Subcutaneous abdominal adipose tissue (tissue), 5 donors: ENCODE data around the gene APLNR.

ENCODE experiments used
- H3K27ac ChIP-seq: one replicate; pipeline ENCODE4 v1.7.0; 2013; ENCODE audit warnings: low read depth, mild to moderate bottlenecking, inconsistent platforms, low read length, moderate library complexity
- H3K27me3 ChIP-seq, 5 donors: one replicate each; pipeline ENCODE4 v1.7.0; 2013; ENCODE audit warnings: low read length in 5 of 5, inconsistent platforms in 1 of 5; ENCODE audit not compliant: control insufficient read depth in 5 of 5, insufficient read depth in 4 of 5
- H3K36me3 ChIP-seq, 5 donors: one replicate each; pipeline ENCODE4 v1.7.0; 2013; ENCODE audit warnings: low read length in 5 of 5; ENCODE audit not compliant: control insufficient read depth in 5 of 5, insufficient read depth in 5 of 5
- H3K4me1 ChIP-seq, 5 donors: one replicate each; pipeline ENCODE4 v1.7.0; 2013; ENCODE audit warnings: low read length in 5 of 5, mild to moderate bottlenecking in 3 of 5, moderate library complexity in 1 of 5; ENCODE audit not compliant: control insufficient read depth in 5 of 5, insufficient read depth in 5 of 5
- H3K4me3 ChIP-seq, 5 donors: one replicate each; pipeline ENCODE4 v1.7.0; 2013; ENCODE audit warnings: low read length in 5 of 5, low read depth in 1 of 5
- H3K9ac ChIP-seq, 5 donors: one replicate each; pipeline ENCODE4 v1.7.0; 2013; ENCODE audit warnings: low read length in 5 of 5, mild to moderate bottlenecking in 4 of 5, moderate library complexity in 3 of 5
- H3K9me3 ChIP-seq, 5 donors: one replicate each; pipeline ENCODE4 v1.7.0; 2013; ENCODE audit warnings: low read length in 5 of 5; ENCODE audit not compliant: control insufficient read depth in 5 of 5
- donor health status: healthy.
- donor health status: healthy.
- donor health status: healthy.
- donor health status: healthy.
- donor health status: healthy.

Gene APLNR

DNA sequence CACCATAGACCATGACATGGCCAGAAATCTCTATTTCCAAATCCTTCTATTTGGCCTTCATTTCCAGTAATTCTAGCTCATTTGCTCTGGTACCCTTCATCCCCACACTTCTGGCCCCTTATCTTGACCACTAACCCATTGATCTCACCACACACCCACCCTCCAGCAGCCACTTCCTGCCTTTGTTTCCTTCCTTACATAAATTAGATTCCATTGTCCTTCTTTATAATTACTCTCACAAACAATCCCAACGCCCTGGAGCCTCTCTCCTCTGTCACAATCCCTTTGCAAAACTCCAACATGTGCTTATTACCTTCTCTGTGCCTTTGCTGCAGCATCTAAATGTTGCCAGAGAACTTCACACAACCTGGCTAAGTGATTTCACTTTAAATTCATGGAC is 14.8 kb downstream of the APLNR start:
- H3K4me3 ChIP-seq = no peak overlapping the region
- no peak overlapping the region for H3K27ac ChIP-seq
- H3K9me3 ChIP-seq = no peaks in the 10 kb centered on the region
- H3K4me1 ChIP-seq = peaks cover 3 to 41% (median 16%) of the 10 kb centered on the region in 5 donors
- H3K27me3 ChIP-seq = peaks cover 0 to 2% (median 0%) of the 10 kb centered on the region in 5 donors
- no peaks in the 10 kb centered on the region for H3K36me3 ChIP-seq
- H3K9ac ChIP-seq = no peak overlapping the region

DNA sequence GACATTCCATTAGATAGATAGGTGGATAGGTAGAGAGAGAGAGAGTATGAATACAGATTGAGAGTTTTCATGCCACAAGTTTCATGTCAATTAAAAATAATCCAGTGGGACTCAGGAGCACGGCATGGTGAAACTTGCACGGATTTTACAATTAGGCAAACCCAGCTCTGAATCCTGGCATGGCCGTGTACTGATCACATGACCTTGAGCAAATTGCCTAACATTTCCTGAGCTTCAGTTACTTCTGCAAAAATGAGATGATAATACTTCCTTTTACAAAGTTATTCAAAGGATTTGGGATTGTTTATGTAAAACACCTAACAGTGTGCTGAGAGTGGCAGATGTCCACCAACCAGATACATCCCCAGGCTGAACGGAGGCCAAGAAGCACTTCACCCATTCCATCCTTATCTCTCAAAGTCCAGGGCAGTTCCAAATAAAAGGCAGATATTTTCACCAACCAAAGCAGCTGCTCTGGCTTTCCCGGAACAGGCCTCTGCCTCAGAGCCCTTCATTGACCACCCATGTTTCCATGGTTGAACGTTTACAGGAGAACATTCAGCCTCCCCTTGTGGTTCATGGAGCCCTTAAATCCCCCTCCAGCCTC is 17.9 kb downstream of the APLNR start:
- H3K4me3 ChIP-seq = no peak overlapping the region
- H3K27ac ChIP-seq = peak overlapping the region; percentile 25
- H3K36me3 ChIP-seq = no peaks in the 10 kb centered on the region
- H3K4me1 ChIP-seq = peaks cover 5 to 67% (median 19%) of the 10 kb centered on the region in 5 donors
- H3K9ac ChIP-seq = no peak overlapping the region
- H3K9me3 ChIP-seq = no peaks in the 10 kb centered on the region
- H3K27me3 ChIP-seq = no peaks in the 10 kb centered on the region

DNA sequence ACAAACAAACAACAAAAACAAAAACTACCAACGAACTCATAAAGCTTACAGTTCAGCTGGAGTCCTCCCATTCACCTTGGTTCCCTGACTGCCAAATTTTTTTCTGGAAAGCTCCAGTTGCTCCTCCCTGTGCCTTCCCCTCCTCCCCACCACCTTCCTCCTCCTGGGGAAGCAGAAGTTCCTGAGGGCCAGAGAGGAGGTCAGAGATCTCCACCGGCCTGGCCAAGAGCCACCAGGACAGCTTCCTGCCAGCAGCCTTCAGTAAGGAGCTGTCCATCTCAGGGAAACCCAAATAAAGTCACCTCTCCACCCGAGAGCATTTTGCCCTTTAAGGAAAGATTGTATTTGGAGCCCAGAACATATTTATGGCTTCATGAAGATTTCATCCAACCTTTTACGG is 20.0 kb downstream of the APLNR start:
- no peaks in the 10 kb centered on the region for H3K27me3 ChIP-seq

DNA sequence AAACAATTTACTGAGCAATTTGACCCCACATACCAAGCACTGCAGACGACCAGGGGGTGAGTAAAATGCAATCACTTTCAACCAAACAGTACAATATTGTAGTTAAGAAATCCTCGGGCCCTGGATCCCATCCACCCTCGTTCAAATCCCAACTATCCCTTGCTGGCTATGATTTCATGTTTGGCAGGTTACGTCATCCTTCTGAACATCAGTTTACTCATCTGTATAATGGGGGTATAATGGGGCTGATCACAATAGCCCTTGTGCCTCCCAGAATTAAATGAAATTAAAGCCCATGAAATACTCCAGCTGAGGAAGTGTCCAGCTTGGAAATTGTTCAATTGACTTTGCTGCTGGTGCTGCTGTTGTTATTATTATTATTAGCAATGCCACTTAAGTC is 20.6 kb downstream of the APLNR start:
- Histone ChIP-seq H3K27me3 (no peaks in the 10 kb centered on the region), H3K27ac (peak overlapping the region; percentile 74), H3K36me3 (no peaks in the 10 kb centered on the region), H3K4me3 (no peak overlapping the region), H3K9ac (no peak overlapping the region), H3K4me1 (peaks cover 7 to 74% (median 22%) of the 10 kb centered on the region in 5 donors), H3K9me3 (no peaks in the 10 kb centered on the region)

More for the DNA sequence above, 20.0 kb downstream of the APLNR start:
- Histone ChIP-seq H3K9me3 (no peaks in the 10 kb centered on the region), H3K36me3 (no peaks in the 10 kb centered on the region), H3K27ac (peak overlapping the region; percentile 74), H3K9ac (no peak overlapping the region), H3K4me1 (peaks cover 7 to 77% (median 24%) of the 10 kb centered on the region in 5 donors), H3K4me3 (no peak overlapping the region)

DNA sequence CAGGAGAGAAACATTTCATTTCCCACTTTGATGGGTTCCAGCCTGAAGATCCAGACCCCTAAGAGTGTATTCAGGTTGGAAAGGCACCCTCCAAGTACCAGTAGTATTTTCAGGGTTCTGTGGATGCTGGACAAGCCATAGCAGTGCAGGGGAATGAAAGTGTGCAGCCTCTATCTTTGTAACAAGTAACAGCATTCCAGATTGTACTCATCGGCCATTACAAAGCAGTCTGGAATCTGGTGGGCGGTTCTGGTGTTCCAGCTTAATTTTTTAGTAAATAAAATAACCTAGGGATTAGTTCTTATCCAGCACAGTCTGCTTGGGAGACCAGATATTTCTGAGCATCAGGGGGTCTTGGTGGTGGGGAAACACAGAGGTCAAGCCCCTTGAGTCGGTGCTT is 22.6 kb downstream of the APLNR start:
- Histone ChIP-seq H3K4me1 (peaks cover 7 to 82% (median 22%) of the 10 kb centered on the region in 5 donors), H3K9ac (no peak overlapping the region), H3K27me3 (no peaks in the 10 kb centered on the region), H3K36me3 (no peaks in the 10 kb centered on the region), H3K4me3 (no peak overlapping the region), H3K9me3 (no peaks in the 10 kb centered on the region), H3K27ac (peak overlapping the region; percentile 44)

DNA sequence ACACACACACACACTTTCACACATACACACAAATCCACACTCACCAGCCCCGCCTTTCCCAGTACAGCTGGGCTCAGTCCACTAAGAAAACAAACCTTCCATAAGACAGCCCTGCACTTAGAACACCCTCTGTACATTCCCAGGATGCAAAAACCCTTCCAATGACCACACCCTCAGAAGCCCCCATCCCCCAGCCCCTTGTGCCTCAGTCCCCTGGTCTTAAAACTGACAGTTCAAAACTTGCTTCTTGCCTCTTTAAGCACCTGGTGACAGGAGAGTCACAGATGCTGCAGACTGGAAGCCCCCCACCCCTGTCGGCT is 23.0 kb downstream of the APLNR start:
- Histone ChIP-seq H3K9me3 (no peaks in the 10 kb centered on the region), H3K4me1 (peaks cover 4 to 82% (median 18%) of the 10 kb centered on the region in 5 donors), H3K9ac (no peak overlapping the region), H3K36me3 (no peaks in the 10 kb centered on the region), H3K4me3 (peak overlapping the region in 1 of 5 donors; percentile 35), H3K27me3 (no peaks in the 10 kb centered on the region), H3K27ac (peak overlapping the region; percentile 60)

DNA sequence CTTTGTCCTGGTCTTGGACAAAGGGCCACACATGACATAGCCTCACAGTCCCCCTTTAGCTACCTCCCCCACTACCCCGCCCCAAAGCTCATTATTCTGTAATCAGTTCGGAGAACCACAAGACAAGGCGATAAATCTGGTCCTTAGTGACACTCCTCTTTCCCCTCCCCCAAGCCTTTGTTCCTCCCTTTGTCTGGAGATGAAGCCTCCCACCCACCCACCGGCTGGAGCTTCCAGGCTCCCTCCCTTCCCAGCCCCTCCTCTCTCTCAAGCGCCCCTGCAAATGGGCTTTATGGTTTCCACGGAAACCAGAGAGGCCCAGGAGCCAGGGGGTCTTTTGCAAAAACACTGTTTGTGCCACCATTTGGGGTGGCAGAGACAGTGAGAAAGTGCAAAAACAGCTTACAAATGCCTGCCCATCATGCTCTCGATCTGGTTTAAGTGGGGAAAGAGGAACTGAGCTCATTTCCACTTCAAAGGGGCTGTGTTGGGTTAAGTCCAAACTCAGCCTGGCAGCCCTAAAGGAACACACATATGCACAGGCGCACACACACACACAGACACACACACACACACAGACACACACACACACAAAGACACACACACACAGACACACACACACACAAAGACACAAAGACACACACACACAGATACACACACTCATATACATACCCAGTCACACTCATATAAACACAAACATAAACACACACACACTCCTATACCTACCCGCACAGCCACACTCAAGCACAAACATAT is 23.5 kb downstream of the APLNR start:
- Histone ChIP-seq H3K27ac (peak overlapping the region; percentile 60), H3K4me1 (peaks cover 2 to 81% (median 12%) of the 10 kb centered on the region in 5 donors)

DNA sequence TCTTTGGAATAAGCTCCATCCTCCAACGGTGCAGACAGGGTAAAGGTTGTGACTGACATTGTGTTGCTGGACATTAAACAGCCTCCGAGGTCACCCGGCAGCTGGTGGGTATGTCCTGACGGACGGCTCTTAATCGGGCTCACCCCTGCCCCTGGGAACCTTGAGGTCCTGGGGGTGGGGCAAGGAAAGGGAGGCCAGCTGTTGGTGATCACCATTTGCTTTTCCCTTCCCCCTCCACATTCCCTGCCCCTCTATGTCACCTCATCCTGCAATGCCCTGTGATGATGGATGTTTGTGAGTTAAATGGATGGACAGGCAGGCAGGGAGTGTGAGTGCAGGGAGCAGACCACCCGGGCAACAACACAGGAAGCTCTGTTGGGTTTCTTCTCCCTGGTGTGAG is 26.3 kb downstream of the APLNR start:
- Histone ChIP-seq H3K9ac (no peak overlapping the region), H3K27me3 (peaks cover 0 to 6% (median 0%) of the 10 kb centered on the region in 5 donors), H3K36me3 (no peaks in the 10 kb centered on the region), H3K9me3 (no peaks in the 10 kb centered on the region), H3K4me1 (peaks cover 2 to 88% (median 12%) of the 10 kb centered on the region in 5 donors), H3K27ac (no peak overlapping the region), H3K4me3 (no peak overlapping the region)

More for the DNA sequence above, 23.5 kb downstream of the APLNR start:
- Histone ChIP-seq H3K36me3 (no peaks in the 10 kb centered on the region), H3K9ac (no peak overlapping the region), H3K4me3 (peak overlapping the region in 4 of 5 donors; percentile 10 to 36 (median 30)), H3K27me3 (no peaks in the 10 kb centered on the region), H3K9me3 (no peaks in the 10 kb centered on the region)

DNA sequence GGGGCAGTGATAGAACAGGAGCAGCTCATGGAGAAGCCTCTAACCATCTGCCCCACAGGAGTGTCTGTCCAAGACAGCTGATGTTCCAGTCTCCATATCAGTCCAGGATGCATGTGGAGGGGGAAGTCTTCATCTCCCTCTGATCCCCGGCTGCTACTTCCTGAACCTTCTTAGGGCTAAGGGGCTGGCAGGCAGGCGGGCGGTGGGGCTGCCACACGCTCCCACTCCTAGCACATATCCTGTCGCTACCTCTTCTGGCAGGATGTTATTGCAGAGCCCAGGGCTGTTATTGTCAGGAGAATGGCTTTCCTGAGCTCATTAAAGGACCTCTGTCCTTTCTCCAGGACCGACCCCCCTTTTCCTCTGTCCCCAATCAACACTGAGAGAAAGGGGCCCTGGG is 29.9 kb downstream of the APLNR start:
- no peak overlapping the region for H3K9ac ChIP-seq
- H3K4me3 ChIP-seq = no peak overlapping the region
- H3K9me3 ChIP-seq = no peaks in the 10 kb centered on the region
- peaks cover 9 to 92% (median 21%) of the 10 kb centered on the region in 5 donors for H3K4me1 ChIP-seq
- H3K27me3 ChIP-seq = peaks cover 0 to 12% (median 6%) of the 10 kb centered on the region in 5 donors
- no peaks in the 10 kb centered on the region for H3K36me3 ChIP-seq
- peak overlapping the region; percentile 41 for H3K27ac ChIP-seq

DNA sequence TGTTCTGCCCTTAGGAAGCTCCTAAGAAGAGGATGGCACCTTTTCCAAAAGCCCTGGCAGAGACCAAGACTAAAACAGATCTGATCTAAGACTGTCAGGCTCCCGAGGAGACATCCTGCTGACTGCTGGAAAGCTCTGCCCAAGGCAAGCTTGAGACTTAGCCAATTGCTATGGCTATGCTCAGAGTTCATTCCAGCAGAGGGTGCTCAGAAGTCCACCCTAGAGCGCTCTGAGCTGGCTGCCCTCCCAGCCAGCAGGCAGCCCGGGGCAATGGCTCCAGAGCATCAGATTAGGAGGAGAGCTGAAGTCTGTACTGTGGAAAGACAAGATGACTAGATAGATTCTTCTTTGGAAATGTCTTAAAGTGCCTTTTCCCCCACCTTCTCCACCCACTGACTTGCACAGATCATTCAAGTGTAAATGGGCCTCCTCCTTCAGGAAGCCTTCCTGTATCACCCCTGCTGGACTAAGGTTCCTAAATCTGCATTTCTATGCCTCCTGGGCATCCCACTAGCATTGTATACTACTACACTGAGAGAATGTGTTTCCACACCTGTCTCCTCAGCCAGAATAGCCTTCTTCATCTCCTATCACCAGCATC is 31.9 kb downstream of the APLNR start:
- H3K27ac ChIP-seq = peak overlapping the region; percentile 27
- H3K9ac ChIP-seq = no peak overlapping the region
- peaks cover 19 to 94% (median 39%) of the 10 kb centered on the region in 5 donors for H3K4me1 ChIP-seq
- H3K9me3 ChIP-seq = no peaks in the 10 kb centered on the region
- peaks cover 0 to 12% (median 6%) of the 10 kb centered on the region in 5 donors for H3K27me3 ChIP-seq
- H3K36me3 ChIP-seq = no peaks in the 10 kb centered on the region
- no peak overlapping the region for H3K4me3 ChIP-seq
